Common myeloid progenitor, CD34-positive (primary cell): Measurements from ENCODE around the gene POLR1A.

Experiments
- CTCF ChIA-PET: fragments of 350-600 bp; sonication (Branson Sonifier 250); formaldehyde crosslinking; loops from one replicate; lab custom pipeline; 2021; ENCODE audit warnings: antibody characterized with exemption; lab: Charles Lee
- POLR2A ChIA-PET: fragments of 350-600 bp; sonication (Branson Sonifier 250); formaldehyde crosslinking; loops from one replicate; lab custom pipeline; 2021; ENCODE audit warnings: antibody characterized with exemption; lab: Charles Lee
- DNase-seq, 3 donors: peaks; one replicate each; pipeline versions ENCODE4 v3.0.0 to v3.0.0-alpha.2; 2013
- H3K27ac ChIP-seq, 2 experiments: 1 replicate in 1 of 2; 2 replicates in 1 of 2; pipeline ENCODE4 v1.7.0; 2013; ENCODE audit warnings: inconsistent platforms in 2 of 2, low read length in 2 of 2, mild to moderate bottlenecking in 2 of 2, low read depth in 1 of 2, moderate library complexity in 1 of 2; ENCODE audit not compliant: severe bottlenecking in 2 of 2, insufficient read depth in 1 of 2, poor library complexity in 1 of 2
- H3K27me3 ChIP-seq, 5 experiments: replicated peaks in 2 of 5; 1 replicate in 3 of 5; 2 replicates in 2 of 5; pipeline versions ENCODE4 v1.6.1 to v1.7.0; 2013; ENCODE audit warnings: low read length in 4 of 5, mild to moderate bottlenecking in 2 of 5, moderate library complexity in 2 of 5, inconsistent platforms in 1 of 5; ENCODE audit not compliant: insufficient read depth in 5 of 5, control insufficient read depth in 4 of 5
- H3K36me3 ChIP-seq, 4 experiments: 1 replicate in 2 of 4; 2 replicates in 2 of 4; pipeline versions ENCODE4 v1.6.1 to v1.7.0; 2013; ENCODE audit warnings: low read length in 3 of 4, control low read depth in 1 of 4, mild to moderate bottlenecking in 1 of 4; ENCODE audit not compliant: control insufficient read depth in 4 of 4, insufficient read depth in 4 of 4
- H3K4me1 ChIP-seq, 4 experiments: 1 replicate in 3 of 4; 2 replicates in 1 of 4; pipeline versions ENCODE4 v1.6.1 to v1.7.1; 2013; ENCODE audit warnings: low read length in 3 of 4, mild to moderate bottlenecking in 3 of 4, control low read depth in 1 of 4, inconsistent platforms in 1 of 4, moderate library complexity in 1 of 4; ENCODE audit not compliant: control insufficient read depth in 4 of 4, insufficient read depth in 4 of 4; ENCODE audit errors: control extremely low read depth in 1 of 4
- H3K4me3 ChIP-seq, 7 experiments: 1 replicate in 4 of 7; 2 replicates in 3 of 7; pipeline versions ENCODE4 v1.5.1 to v1.7.0; 2013; ENCODE audit warnings: mild to moderate bottlenecking in 7 of 7, low read length in 6 of 7, moderate library complexity in 6 of 7, inconsistent platforms in 2 of 7, low read depth in 2 of 7, control low read depth in 1 of 7; ENCODE audit not compliant: insufficient read depth in 4 of 7, control insufficient read depth in 1 of 7; ENCODE audit errors: extremely low read depth in 1 of 7
- H3K9me3 ChIP-seq, 5 experiments: 1 replicate in 4 of 5; 2 replicates in 1 of 5; pipeline versions ENCODE4 v1.6.1 to v1.7.1; 2013; ENCODE audit warnings: low read length in 4 of 5, mild to moderate bottlenecking in 2 of 5, inconsistent platforms in 1 of 5, low read depth in 1 of 5, moderate library complexity in 1 of 5; ENCODE audit not compliant: control insufficient read depth in 4 of 5, insufficient read depth in 2 of 5; ENCODE audit errors: control extremely low read depth in 1 of 5
- WGBS: methylation state at CpG from one replicate; pipeline ENCODE4 v1.1.5; 2013; ENCODE audit not compliant: insufficient coverage; 5-methylcytosine and 5-hydroxymethylcytosine counted together

POLR1A gene

DNA sequence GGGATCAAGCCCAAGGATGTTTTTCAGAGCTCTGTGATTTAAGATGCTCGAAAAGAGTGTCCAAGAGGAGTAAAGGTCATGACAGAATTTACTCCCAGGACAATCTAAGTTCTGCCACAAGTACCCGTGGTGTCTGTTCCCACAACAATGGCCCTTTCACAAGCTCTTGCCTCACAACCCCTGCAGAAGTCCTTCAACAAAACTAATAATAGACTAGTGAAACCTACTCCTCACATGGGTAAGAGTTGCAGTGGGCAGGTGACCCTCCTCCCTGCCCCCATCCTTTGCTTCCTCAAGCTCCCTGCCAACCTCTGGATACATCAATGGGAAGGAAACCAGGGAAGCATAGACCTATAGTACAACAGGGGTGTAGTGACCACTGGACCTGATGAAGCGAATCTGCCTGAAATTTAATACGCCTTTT is 35.3 kb upstream of the POLR1A start:
- Histone ChIP-seq H3K36me3 (peaks cover 21 to 90% (median 71%) of the 10 kb centered on the region in 4 experiments), H3K4me3 (no peak overlapping the region), H3K9me3 (no peaks in the 10 kb centered on the region), H3K27ac (no peak overlapping the region), H3K4me1 (no peaks in the 10 kb centered on the region), H3K27me3 (no peaks in the 10 kb centered on the region)
- CTCF ChIA-PET, result no interaction called here
- no peak for DNase-seq
- POLR2A ChIA-PET, result no interaction called here
- 94% methylated on average over 4 of the region's 4 CpGs for WGBS

DNA sequence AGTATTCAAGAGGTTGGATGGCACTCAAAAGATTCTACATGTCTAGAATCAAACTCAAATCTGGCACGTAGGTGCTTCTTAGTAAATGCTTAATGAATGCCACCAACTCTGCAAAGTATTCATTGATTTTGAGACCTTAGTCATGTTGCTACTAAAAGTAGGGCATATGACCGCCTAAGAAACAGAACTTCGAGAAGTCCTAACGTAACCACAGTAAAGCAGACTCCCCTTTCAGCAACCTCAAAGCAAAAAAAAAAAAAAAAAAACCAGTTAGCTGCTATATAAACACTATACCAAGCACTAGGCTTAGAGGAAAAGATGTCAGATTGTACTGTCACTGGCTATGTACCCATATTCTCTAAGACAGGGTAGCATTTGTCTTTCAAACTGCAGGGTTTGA is 34.3 kb upstream of the POLR1A start:
- CTCF ChIA-PET, result no interaction called here

DNA sequence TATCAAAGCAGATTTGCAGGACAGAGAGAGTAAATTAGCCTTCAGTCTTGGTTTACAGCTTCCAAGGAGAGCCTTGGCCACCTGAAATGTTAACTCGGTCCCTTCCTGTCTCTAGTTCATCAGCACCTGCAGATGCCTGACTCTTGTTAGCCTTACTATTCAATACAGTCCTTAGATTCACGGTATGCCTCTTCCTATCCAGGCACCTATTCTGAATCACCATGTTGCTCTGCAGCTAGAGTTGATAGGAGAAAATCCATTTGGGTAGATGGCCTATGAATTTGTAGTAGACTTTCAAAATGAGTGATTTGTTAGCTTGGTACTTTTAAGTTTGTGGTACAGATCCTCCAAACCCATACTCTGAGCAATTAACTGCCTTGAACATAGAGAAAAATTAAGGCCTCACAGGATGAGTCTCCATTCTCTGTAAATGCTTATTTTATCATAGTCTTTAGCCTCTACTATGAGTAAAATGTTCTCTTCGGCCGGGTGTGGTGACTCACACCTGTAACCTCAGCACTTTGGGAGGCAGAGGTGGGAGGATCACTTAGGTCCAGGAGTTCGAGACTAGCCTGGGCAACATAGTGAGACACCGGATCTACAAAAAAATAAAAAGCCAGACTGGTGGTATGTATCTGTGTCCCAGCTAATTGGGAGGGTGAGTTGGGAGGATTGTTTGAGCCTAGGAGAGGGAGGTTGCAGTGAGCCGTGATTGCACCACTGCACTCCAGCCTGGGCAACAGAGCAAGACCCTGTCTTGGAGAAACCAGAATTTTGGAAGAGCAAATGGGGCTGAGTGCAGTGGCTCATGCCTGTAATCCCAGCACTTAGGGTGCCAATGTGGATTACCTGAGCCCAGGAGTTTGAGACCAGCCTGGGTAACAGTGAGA is 33.3 kb upstream of the POLR1A start:
- CTCF ChIA-PET, result interaction anchor here (0.9 to 1.7 kb wide), 4 partner anchors 12 to 312 kb away, joined by 3 to 4 read pairs (median 4); no protein-coding TSS in a partner anchor
- H3K4me3 ChIP-seq, result no peak overlapping the region
- WGBS, result 100% methylated on average over 6 of the region's 7 CpGs
- H3K9me3 ChIP-seq, result no peaks in the 10 kb centered on the region
- H3K27ac ChIP-seq, result no peak overlapping the region
- POLR2A ChIA-PET, result no interaction called here
- peaks cover 29 to 92% (median 72%) of the 10 kb centered on the region in 4 experiments for H3K36me3 ChIP-seq
- no peaks in the 10 kb centered on the region for H3K27me3 ChIP-seq
- DNase-seq, result no peak
- no peaks in the 10 kb centered on the region for H3K4me1 ChIP-seq

More for the DNA sequence above, 34.3 kb upstream of the POLR1A start:
- no peaks in the 10 kb centered on the region for H3K4me1 ChIP-seq
- no CpG with 5 or more reads among the region's 4 CpGs for WGBS
- H3K36me3 ChIP-seq, result peaks cover 26 to 92% (median 73%) of the 10 kb centered on the region in 4 experiments
- no peaks in the 10 kb centered on the region for H3K27me3 ChIP-seq
- H3K4me3 ChIP-seq, result no peak overlapping the region
- no peak overlapping the region for H3K27ac ChIP-seq
- no peak for DNase-seq
- POLR2A ChIA-PET, result no interaction called here
- no peaks in the 10 kb centered on the region for H3K9me3 ChIP-seq

DNA sequence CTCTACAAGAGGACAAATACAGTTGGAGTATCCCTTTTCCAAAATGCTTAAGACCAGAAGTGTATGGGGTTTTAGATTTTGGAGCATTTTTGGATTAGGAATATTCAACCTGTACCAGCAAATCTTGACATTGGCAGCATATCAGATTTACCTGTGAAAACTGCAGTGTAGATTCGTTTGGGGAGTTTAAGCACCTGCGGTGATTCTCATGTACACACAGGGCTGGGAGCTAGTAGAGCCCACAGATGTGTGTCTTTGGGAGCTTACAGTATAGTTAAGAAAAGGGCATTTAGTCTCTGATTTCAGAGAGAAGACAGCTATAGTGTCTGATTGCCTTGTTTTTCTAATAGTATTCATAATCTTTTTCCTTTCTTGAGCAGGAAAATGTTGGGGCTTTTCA is 30.5 kb upstream of the POLR1A start:
- no peaks in the 10 kb centered on the region for H3K9me3 ChIP-seq
- H3K4me1 ChIP-seq, result no peaks in the 10 kb centered on the region
- no peak overlapping the region for H3K4me3 ChIP-seq
- H3K27me3 ChIP-seq, result no peaks in the 10 kb centered on the region
- no peak overlapping the region for H3K27ac ChIP-seq
- CTCF ChIA-PET, result no interaction called here
- WGBS, result 96% methylated on average over 2 of the region's 2 CpGs
- POLR2A ChIA-PET, result interaction anchor here (0.6 kb wide), 1 partner anchor 16 kb away, joined by 7 read pairs; no protein-coding TSS in a partner anchor
- peaks cover 48 to 99% (median 78%) of the 10 kb centered on the region in 4 experiments for H3K36me3 ChIP-seq
- DNase-seq, result no peak

DNA sequence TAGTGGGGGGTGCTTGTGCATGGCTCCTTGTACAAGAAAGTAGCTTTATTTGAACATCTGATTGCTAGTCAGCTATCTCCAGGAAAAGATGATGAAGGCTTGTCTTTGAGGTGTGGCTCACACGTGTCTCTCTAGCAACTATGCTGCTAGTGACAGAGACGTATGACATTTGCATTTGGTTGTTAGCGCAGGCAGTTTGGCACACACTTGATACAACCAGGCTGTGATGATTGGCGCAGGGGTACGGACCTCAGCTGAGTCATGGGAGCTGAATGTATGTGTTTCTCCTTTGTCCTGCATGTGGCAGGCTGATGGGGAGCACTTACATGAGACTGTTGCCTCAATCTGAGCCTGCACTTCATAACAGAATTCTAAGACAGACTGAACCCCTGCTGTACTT is 30.0 kb upstream of the POLR1A start:
- Histone ChIP-seq H3K4me3 (no peak overlapping the region), H3K9me3 (no peaks in the 10 kb centered on the region), H3K4me1 (no peaks in the 10 kb centered on the region), H3K36me3 (peaks cover 48 to 98% (median 77%) of the 10 kb centered on the region in 4 experiments), H3K27me3 (no peaks in the 10 kb centered on the region), H3K27ac (no peak overlapping the region)
- no peak for DNase-seq
- ChIA-PET CTCF (no interaction called here), POLR2A (interaction anchor here (0.6 kb wide), 1 partner anchor 16 kb away, joined by 7 read pairs; no protein-coding TSS in a partner anchor)
- 89% methylated on average over 5 of the region's 5 CpGs for WGBS

DNA sequence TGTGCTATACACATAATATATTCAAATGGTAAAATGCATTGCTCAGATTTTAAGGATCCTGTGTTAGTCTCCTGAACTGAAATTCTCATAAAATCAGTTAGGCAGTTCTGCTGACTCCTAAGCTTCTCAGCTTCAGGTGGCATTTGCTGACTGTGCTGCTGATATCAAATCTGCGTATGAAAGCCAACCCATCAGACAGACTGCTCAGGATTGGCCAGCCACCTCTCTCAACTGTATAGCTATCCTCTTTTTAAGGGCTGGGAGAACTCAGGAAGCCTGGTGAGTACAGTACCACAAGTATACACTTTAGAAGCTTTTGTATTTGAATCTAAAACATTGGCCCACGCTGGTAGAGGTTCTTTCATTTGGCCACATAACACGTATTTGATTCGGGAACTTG is 29.0 kb upstream of the POLR1A start:
- ChIA-PET CTCF (no interaction called here), POLR2A (no interaction called here)
- 100% methylated on average over 2 of the region's 4 CpGs for WGBS
- H3K36me3 ChIP-seq, result peaks cover 48 to 100% (median 77%) of the 10 kb centered on the region in 4 experiments
- no peaks in the 10 kb centered on the region for H3K4me1 ChIP-seq
- H3K27me3 ChIP-seq, result no peaks in the 10 kb centered on the region
- DNase-seq, result no peak
- no peak overlapping the region for H3K27ac ChIP-seq
- H3K4me3 ChIP-seq, result no peak overlapping the region
- H3K9me3 ChIP-seq, result no peaks in the 10 kb centered on the region

DNA sequence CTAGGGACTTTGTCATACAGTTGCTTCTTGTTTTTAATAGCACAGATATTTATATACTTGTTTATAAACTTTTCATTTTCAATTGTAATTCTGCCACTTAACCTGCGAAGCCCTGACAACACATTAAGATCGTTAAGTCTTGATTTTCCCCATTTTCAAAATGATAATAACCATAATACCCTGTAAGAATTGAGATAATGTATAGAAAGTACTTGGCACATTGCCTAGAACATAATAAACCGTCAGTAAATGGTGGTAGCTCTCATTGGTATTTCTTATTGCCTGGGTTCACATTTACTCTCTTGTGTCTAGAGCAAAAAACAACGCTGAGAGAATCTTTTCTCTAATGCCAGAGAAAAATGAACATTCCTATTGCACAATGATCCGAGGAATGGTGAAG is 19.0 kb upstream of the POLR1A start:
- Histone ChIP-seq H3K4me3 (no peak overlapping the region), H3K9me3 (no peaks in the 10 kb centered on the region), H3K36me3 (peaks cover 37 to 98% (median 77%) of the 10 kb centered on the region in 4 experiments), H3K27me3 (no peaks in the 10 kb centered on the region), H3K4me1 (no peaks in the 10 kb centered on the region), H3K27ac (peak overlapping the region in 1 of 2 experiments; percentile 11)
- ChIA-PET CTCF (interaction anchor here (1.3 kb wide), 2 partner anchors 32 to 33 kb away, joined by 3 read pairs; no protein-coding TSS in a partner anchor), POLR2A (no interaction called here)
- no peak for DNase-seq
- WGBS, result 57% methylated on average over 1 of the region's 5 CpGs
